HepG2 (cell line): ENCODE measurements around the gene TRIM31. TPM values are rescaled to one million over a fixed set of nuclear protein-coding genes. Genes with fewer than 3 reads are reported as not detected.

Experiments
- BRCA1 ChIP-seq: sonication (generic); formaldehyde crosslinking; IDR thresholded peaks from 2 replicates; pipeline ENCODE4 v1.4.0; 2020; ENCODE audit warnings: missing genetic modification reagents
- NFYC ChIP-seq: IDR thresholded peaks from 2 replicates; pipeline ENCODE4 v1.6.1; 2016; ENCODE audit warnings: missing genetic modification reagents, missing compliant biosample characterization
- PITX1 ChIP-seq: sonication (generic); formaldehyde crosslinking; IDR thresholded peaks from 2 replicates; pipeline ENCODE4 v1.5.1; 2020; ENCODE audit warnings: mild to moderate bottlenecking, missing genetic modification reagents
- SNAI1 ChIP-seq: sonication (generic); formaldehyde crosslinking; IDR thresholded peaks from 2 replicates; pipeline ENCODE4 v1.5.0; 2020; ENCODE audit warnings: mild to moderate bottlenecking, missing genetic modification reagents, borderline replicate concordance
- ZFP36L1 ChIP-seq: sonication (generic); formaldehyde crosslinking; IDR thresholded peaks from 2 replicates; pipeline ENCODE4 v1.8.0; 2022; ENCODE audit warnings: mild to moderate bottlenecking, missing genetic modification reagents, moderate library complexity
- ZFP90 ChIP-seq: sonication (generic); formaldehyde crosslinking; IDR thresholded peaks from 2 replicates; pipeline ENCODE4 v1.8.0; 2022; ENCODE audit warnings: missing genetic modification reagents, mild to moderate bottlenecking, inconsistent platforms, borderline replicate concordance
- ZNF441 ChIP-seq: sonication (generic); formaldehyde crosslinking; IDR thresholded peaks from 2 replicates; pipeline ENCODE4 v1.7.0; 2021; ENCODE audit warnings: missing genetic modification reagents, borderline replicate concordance
- ZNF451 ChIP-seq: sonication (generic); formaldehyde crosslinking; IDR thresholded peaks from 2 replicates; pipeline ENCODE4 v1.5.0; 2020; ENCODE audit warnings: mild to moderate bottlenecking, missing genetic modification reagents
- ZNF567 ChIP-seq: sonication (generic); formaldehyde crosslinking; IDR thresholded peaks from 2 replicates; pipeline ENCODE4 v1.8.1; 2023; ENCODE audit warnings: mild to moderate bottlenecking, missing genetic modification reagents, borderline replicate concordance
- ZNF782 ChIP-seq: sonication (generic); formaldehyde crosslinking; IDR thresholded peaks from 2 replicates; pipeline ENCODE4 v1.4.0; 2020; ENCODE audit warnings: missing genetic modification reagents, mild to moderate bottlenecking, borderline replicate concordance
- polyA plus RNA-seq, 8 experiments: library from polyadenylated mRNA; depleted of rRNA in 3 of 8; stranded (reverse) in 7 of 8; unstranded in 1 of 8; fragments of >200 nt; fragmentation: Illumina TruSeq in 4 of 8; extraction: Trizol in 4 of 8; gene quantifications; 2 replicates each; pipeline versions ENCODE4 v1.2.1 to v1.2.3, GENCODE V29; 2011 to 2016; ENCODE audit warnings: low read depth in 4 of 8, missing spikeins in 1 of 8, mixed read lengths in 1 of 8; ENCODE audit not compliant: insufficient read depth in 1 of 8
- total RNA-seq, 5 experiments: library from RNA; depleted of rRNA; stranded (reverse); fragments of >200 nt; fragmentation: Illumina TruSeq; extraction: Trizol; gene quantifications; 2 replicates each; pipeline ENCODE4 v1.2.3, GENCODE V29; 2016; ENCODE audit warnings: low read depth in 1 of 5
- TF ChIP-seq, protein P1 (sequence below), 2 experiments: sonication (generic) in 1 of 2; formaldehyde crosslinking in 1 of 2; IDR thresholded peaks; 2 replicates each; pipeline versions ENCODE4 v1.6.1 to v1.9.0; 2014 to 2022; ENCODE audit warnings: antibody characterized with exemption in 1 of 2, borderline replicate concordance in 1 of 2, inconsistent platforms in 1 of 2, low read depth in 1 of 2, missing genetic modification reagents in 1 of 2
- TF ChIP-seq, protein P2 (sequence below): sonication (generic); formaldehyde crosslinking; IDR thresholded peaks from 2 replicates; pipeline ENCODE4 v1.5.0; 2020; ENCODE audit warnings: mild to moderate bottlenecking, missing genetic modification reagents
- TF ChIP-seq, protein P3 (sequence below): sonication (generic); formaldehyde crosslinking; IDR thresholded peaks from 2 replicates; pipeline ENCODE4 v1.5.1; 2020; ENCODE audit warnings: missing genetic modification reagents, mild to moderate bottlenecking, borderline replicate concordance

Gene TRIM31
- total and polyA plus RNA-seq, 2 of the 13 experiments (the other 11 are each of a cell fraction or from before 2014, with no cell fraction given) = 0.13 to 0.51 TPM

DNA sequence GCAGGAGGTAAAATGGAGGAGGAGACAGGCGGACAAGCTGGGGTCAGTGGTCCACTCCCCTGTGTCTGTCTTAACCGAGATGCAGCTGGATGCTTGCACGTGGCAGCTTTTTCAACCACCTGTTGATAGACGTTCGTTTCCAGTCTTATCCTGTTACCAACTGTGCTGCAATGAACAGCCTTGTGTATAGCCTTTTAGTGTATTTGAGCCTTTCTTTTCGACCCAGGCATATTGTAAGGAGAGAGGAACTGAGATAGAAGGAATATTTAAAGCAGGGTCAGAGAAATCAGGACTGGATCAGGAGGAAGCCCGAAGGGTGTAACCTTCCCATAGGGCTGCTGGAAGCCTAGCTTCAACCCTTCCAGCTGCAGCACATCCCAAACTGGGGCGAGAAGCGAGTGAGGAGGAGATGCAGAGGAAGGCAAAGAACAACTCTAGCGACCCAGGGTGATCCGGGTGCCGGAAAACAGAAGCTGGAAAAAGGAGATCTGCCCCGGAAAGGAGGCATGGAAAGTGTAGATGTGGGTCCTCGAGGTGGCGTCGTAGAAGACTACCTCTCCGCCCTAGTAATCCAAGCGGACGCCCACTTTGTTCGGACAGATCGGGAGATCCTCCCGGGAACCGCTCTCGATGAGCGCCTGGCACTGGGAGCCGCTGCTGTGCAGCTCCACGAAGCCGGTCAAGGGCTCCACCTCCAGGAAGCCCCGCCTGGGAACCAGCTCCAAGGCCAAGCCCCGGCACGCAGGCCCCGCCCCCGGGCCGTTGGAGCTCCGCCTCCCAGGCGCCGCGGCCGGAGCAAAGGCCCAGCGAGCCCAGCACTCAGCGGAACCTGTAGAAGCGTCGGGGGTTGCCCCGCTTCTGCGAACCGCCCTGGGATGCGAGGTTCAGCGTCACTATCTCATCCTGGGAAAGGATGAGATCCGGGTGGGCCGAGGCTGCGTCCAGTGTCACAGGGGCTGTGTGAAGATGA, 11.2 kb downstream of the TRIM31 start (continued):
- TF ChIP-seq, protein P1, sequence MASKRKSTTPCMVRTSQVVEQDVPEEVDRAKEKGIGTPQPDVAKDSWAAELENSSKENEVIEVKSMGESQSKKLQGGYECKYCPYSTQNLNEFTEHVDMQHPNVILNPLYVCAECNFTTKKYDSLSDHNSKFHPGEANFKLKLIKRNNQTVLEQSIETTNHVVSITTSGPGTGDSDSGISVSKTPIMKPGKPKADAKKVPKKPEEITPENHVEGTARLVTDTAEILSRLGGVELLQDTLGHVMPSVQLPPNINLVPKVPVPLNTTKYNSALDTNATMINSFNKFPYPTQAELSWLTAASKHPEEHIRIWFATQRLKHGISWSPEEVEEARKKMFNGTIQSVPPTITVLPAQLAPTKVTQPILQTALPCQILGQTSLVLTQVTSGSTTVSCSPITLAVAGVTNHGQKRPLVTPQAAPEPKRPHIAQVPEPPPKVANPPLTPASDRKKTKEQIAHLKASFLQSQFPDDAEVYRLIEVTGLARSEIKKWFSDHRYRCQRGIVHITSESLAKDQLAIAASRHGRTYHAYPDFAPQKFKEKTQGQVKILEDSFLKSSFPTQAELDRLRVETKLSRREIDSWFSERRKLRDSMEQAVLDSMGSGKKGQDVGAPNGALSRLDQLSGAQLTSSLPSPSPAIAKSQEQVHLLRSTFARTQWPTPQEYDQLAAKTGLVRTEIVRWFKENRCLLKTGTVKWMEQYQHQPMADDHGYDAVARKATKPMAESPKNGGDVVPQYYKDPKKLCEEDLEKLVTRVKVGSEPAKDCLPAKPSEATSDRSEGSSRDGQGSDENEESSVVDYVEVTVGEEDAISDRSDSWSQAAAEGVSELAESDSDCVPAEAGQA (IDR thresholded peaks at IDR 0.05; ENCODE audit: low read depth) = peak; percentile 71; the same call in 1 of the 2 replicates
- TF ChIP-seq, protein P1 (CRISPR knock-in tag; IDR thresholded peaks at IDR 0.05; ENCODE audit: borderline replicate concordance) = no peak
- TF ChIP-seq ZFP36L1 (CRISPR knock-in tag) = peak; percentile 88; the same call in 1 of the 2 replicates
- TF ChIP-seq NFYC = no peak
- TF ChIP-seq PITX1 = no peak; the same call in 1 of the 2 replicates
- TF ChIP-seq SNAI1 (CRISPR knock-in tag) = peak; percentile 89
- TF ChIP-seq ZNF782 (CRISPR knock-in tag) = no peak
- peak; percentile 68; the same call in 1 of the 2 replicates for TF ChIP-seq ZFP90 (CRISPR knock-in tag)
- TF ChIP-seq ZNF451 = peak; percentile 28
- no peak; the same call in 1 of the 2 replicates for TF ChIP-seq BRCA1 (CRISPR knock-in tag)
- TF ChIP-seq ZNF567 (CRISPR knock-in tag) = no peak
- TF ChIP-seq ZNF441 (CRISPR knock-in tag) = peak; percentile 31; the same call in 1 of the 2 replicates
- TF ChIP-seq, protein P2, sequence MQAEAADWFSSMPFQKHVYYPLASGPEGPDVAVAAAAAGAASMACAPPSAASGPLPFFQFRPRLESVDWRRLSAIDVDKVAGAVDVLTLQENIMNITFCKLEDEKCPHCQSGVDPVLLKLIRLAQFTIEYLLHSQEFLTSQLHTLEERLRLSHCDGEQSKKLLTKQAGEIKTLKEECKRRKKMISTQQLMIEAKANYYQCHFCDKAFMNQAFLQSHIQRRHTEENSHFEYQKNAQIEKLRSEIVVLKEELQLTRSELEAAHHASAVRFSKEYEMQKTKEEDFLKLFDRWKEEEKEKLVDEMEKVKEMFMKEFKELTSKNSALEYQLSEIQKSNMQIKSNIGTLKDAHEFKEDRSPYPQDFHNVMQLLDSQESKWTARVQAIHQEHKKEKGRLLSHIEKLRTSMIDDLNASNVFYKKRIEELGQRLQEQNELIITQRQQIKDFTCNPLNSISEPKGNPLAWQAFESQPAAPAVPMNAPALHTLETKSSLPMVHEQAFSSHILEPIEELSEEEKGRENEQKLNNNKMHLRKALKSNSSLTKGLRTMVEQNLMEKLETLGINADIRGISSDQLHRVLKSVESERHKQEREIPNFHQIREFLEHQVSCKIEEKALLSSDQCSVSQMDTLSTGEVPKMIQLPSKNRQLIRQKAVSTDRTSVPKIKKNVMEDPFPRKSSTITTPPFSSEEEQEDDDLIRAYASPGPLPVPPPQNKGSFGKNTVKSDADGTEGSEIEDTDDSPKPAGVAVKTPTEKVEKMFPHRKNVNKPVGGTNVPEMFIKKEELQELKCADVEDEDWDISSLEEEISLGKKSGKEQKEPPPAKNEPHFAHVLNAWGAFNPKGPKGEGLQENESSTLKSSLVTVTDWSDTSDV (CRISPR knock-in tag) = no peak
- TF ChIP-seq, protein P3, sequence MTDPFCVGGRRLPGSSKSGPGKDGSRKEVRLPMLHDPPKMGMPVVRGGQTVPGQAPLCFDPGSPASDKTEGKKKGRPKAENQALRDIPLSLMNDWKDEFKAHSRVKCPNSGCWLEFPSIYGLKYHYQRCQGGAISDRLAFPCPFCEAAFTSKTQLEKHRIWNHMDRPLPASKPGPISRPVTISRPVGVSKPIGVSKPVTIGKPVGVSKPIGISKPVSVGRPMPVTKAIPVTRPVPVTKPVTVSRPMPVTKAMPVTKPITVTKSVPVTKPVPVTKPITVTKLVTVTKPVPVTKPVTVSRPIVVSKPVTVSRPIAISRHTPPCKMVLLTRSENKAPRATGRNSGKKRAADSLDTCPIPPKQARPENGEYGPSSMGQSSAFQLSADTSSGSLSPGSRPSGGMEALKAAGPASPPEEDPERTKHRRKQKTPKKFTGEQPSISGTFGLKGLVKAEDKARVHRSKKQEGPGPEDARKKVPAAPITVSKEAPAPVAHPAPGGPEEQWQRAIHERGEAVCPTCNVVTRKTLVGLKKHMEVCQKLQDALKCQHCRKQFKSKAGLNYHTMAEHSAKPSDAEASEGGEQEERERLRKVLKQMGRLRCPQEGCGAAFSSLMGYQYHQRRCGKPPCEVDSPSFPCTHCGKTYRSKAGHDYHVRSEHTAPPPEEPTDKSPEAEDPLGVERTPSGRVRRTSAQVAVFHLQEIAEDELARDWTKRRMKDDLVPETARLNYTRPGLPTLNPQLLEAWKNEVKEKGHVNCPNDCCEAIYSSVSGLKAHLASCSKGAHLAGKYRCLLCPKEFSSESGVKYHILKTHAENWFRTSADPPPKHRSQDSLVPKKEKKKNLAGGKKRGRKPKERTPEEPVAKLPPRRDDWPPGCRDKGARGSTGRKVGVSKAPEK = no peak
